ENCODE measurements around the gene ARHGAP42.

ARHGAP42 gene

GRCh38 chr11:100682247-100682969 is 4.7 kb upstream of the ARHGAP42 start:
- DNase-seq (ENCODE audit: low read depth in 3 of 3, low spot score in 1 of 3) = no peak

- no peak for DNase-seq (ENCODE audit: low read depth in 3 of 3, low spot score in 1 of 3)
These were observed 4.0 kb upstream of the ARHGAP42 start for GRCh38 chr11:100683126-100683525.

- no peak for DNase-seq (ENCODE audit: low read depth in 3 of 3, low spot score in 1 of 3)
These were observed 2.7 kb upstream of the ARHGAP42 start for GRCh38 chr11:100684101-100685065.

- DNase-seq (ENCODE audit: low read depth in 3 of 3, low spot score in 1 of 3) = no peak
These were observed 523 bp upstream of the ARHGAP42 start for GRCh38 chr11:100686476-100687053.

GRCh38 chr11:100687630-100688395 is 725 bp downstream of the ARHGAP42 start:
- no peak for DNase-seq (ENCODE audit: low read depth in 3 of 3, low spot score in 1 of 3)

GRCh38 chr11:100689141-100689540 is 2.1 kb downstream of the ARHGAP42 start:
- DNase-seq (ENCODE audit: low read depth in 3 of 3, low spot score in 1 of 3) = no peak

GRCh38 chr11:100691896-100692653 is 5.0 kb downstream of the ARHGAP42 start:
- DNase-seq (ENCODE audit: low read depth in 3 of 3, low spot score in 1 of 3) = no peak

GRCh38 chr11:100695911-100696310 is 8.8 kb downstream of the ARHGAP42 start:
- no peak for DNase-seq (ENCODE audit: low read depth in 3 of 3, low spot score in 1 of 3)

GRCh38 chr11:100703139-100703538 is 16.1 kb downstream of the ARHGAP42 start:
- no peak for DNase-seq (ENCODE audit: low read depth in 3 of 3, low spot score in 1 of 3)

GRCh38 chr11:100703801-100704575 is 16.9 kb downstream of the ARHGAP42 start:
- DNase-seq (ENCODE audit: low read depth in 3 of 3, low spot score in 1 of 3) = no peak

GRCh38 chr11:100705447-100705846 is 18.4 kb downstream of the ARHGAP42 start:
- no peak for DNase-seq (ENCODE audit: low read depth in 3 of 3, low spot score in 1 of 3)

- DNase-seq (ENCODE audit: low read depth in 3 of 3, low spot score in 1 of 3) = no peak
These were observed 19.1 kb downstream of the ARHGAP42 start for GRCh38 chr11:100706179-100706578.

GRCh38 chr11:100709233-100709957 is 22.3 kb downstream of the ARHGAP42 start:
- DNase-seq (ENCODE audit: low read depth in 3 of 3, low spot score in 1 of 3) = no peak

- DNase-seq (ENCODE audit: low read depth in 3 of 3, low spot score in 1 of 3) = no peak
These were observed 24.9 kb downstream of the ARHGAP42 start for GRCh38 chr11:100711984-100712383.

GRCh38 chr11:100712583-100712982 is 25.5 kb downstream of the ARHGAP42 start:
- DNase-seq (ENCODE audit: low read depth in 3 of 3, low spot score in 1 of 3) = no peak

- DNase-seq (ENCODE audit: low read depth in 3 of 3, low spot score in 1 of 3) = no peak
These were observed 28.2 kb downstream of the ARHGAP42 start for GRCh38 chr11:100715165-100715761.

- DNase-seq (ENCODE audit: low read depth in 3 of 3, low spot score in 1 of 3) = no peak
These were observed 29.8 kb downstream of the ARHGAP42 start for GRCh38 chr11:100716838-100717237.

GRCh38 chr11:100719362-100719761 is 32.3 kb downstream of the ARHGAP42 start:
- DNase-seq (ENCODE audit: low read depth in 3 of 3, low spot score in 1 of 3) = no peak

Measured in stimulated activated CD4-positive, alpha-beta T cell treated with anti-CD3 and anti-CD28 coated beads, TNF-alpha, amount 100 ng/mL, for 1 hour (primary cell).